Tibial artery (tissue), 4 donors: ENCODE results near the gene DDX28.
A peak's percentile ranks its signal among the peaks of the same experiment; 100 is the strongest.

Experiments used
- DNase-seq, 2 donors: peaks; one replicate each; pipeline ENCODE4 v3.0.0-alpha.2; 2019
- H3K27ac ChIP-seq, 2 donors: fragments of 200-600 bp; sonication (generic) in 1 of 2; 1 replicate in 1 of 2; 2 replicates in 1 of 2; pipeline ENCODE4 v1.5.1; 2018 to 2019; ENCODE audit warnings: mild to moderate bottlenecking in 1 of 2
- H3K27me3 ChIP-seq, 2 donors: fragments of 200-600 bp; sonication (generic) in 1 of 2; one replicate each; pipeline versions ENCODE4 v1.5.1 to v1.6.0; 2016 to 2019
- H3K36me3 ChIP-seq, 3 donors: fragments of 200-600 bp; sonication (generic) in 2 of 3; one replicate each; pipeline ENCODE4 v1.5.1; 2016 to 2019; ENCODE audit warnings: mild to moderate bottlenecking in 2 of 3
- H3K4me1 ChIP-seq, 4 donors: fragments of 200-600 bp; sonication (generic) in 2 of 4; 1 replicate in 3 of 4; 2 replicates in 1 of 4; pipeline ENCODE4 v1.5.1; 2016 to 2019
- H3K4me3 ChIP-seq, 2 donors: fragments of 200-600 bp; sonication (generic) in 1 of 2; 1 replicate in 1 of 2; 2 replicates in 1 of 2; pipeline ENCODE4 v1.5.1; 2018 to 2019; ENCODE audit warnings: mild to moderate bottlenecking in 2 of 2
- H3K9me3 ChIP-seq, 3 donors: fragments of 200-600 bp; sonication (generic) in 1 of 3; one replicate each; pipeline ENCODE4 v1.5.1; 2016 to 2019
- CTCF ChIP-seq, 2 experiments: fragments of 200-600 bp in 1 of 2; fragments of 450-650 bp in 1 of 2; IDR thresholded peaks; one replicate each; pipeline ENCODE4 v1.5.1; 2017 to 2019; ENCODE audit warnings: antibody characterized with exemption in 2 of 2, mild to moderate bottlenecking in 1 of 2, moderate library complexity in 1 of 2
- intact Hi-C: fragments of 100-400 bp; cut with DNase I; formaldehyde crosslinking; loops from one replicate; pipeline ENCODE4 v1.15.0; 2023; ENCODE audit warnings: low total_unique reads

Gene DDX28

GRCh38 chr16:67993207-67994039 is 29.6 kb downstream of the DDX28 start:
- DNase-seq: peak; percentile 67 to 84
- H3K27ac ChIP-seq: peak overlapping the region; percentile 24 to 31
- H3K27me3 ChIP-seq: no peaks in the 10 kb centered on the region
- no peaks in the 10 kb centered on the region for H3K36me3 ChIP-seq
- no peaks in the 10 kb centered on the region for H3K9me3 ChIP-seq
- H3K4me3 ChIP-seq: peak overlapping the region; percentile 20 to 50
- peaks cover 0 to 12% (median 9%) of the 10 kb centered on the region in 4 donors for H3K4me1 ChIP-seq
- peak; percentile 97 to 99 for TF ChIP-seq CTCF (IDR thresholded peaks at IDR 0.05)
- intact Hi-C loops: loop anchor here (5.0 kb wide), 2 partner anchors 49 to 234 kb away; no protein-coding TSS in a partner anchor

GRCh38 chr16:67992661-67993206 is 30.3 kb downstream of the DDX28 start:
- DNase-seq: no peak
- Histone ChIP-seq H3K27me3 (no peaks in the 10 kb centered on the region), H3K36me3 (no peaks in the 10 kb centered on the region), H3K4me1 (peaks cover 0 to 12% (median 9%) of the 10 kb centered on the region in 4 donors), H3K27ac (peak overlapping the region in 1 of 2 donors; percentile 31), H3K9me3 (no peaks in the 10 kb centered on the region), H3K4me3 (peak overlapping the region in 1 of 2 donors; percentile 50)
- TF ChIP-seq CTCF (IDR thresholded peaks at IDR 0.05): no peak
- intact Hi-C loops: loop anchor here (5.0 kb wide), 2 partner anchors 50 to 235 kb away; no protein-coding TSS in a partner anchor

- peaks cover 0 to 12% (median 9%) of the 10 kb centered on the region in 4 donors for H3K4me1 ChIP-seq
- no peaks in the 10 kb centered on the region for H3K36me3 ChIP-seq
- H3K9me3 ChIP-seq: no peaks in the 10 kb centered on the region
- DNase-seq: no peak
- intact Hi-C loops: loop anchor here (5.0 kb wide), 2 partner anchors 52 to 237 kb away; no protein-coding TSS in a partner anchor
- no peak for TF ChIP-seq CTCF (IDR thresholded peaks at IDR 0.05)
- no peaks in the 10 kb centered on the region for H3K27me3 ChIP-seq
- H3K4me3 ChIP-seq: no peak overlapping the region
- no peak overlapping the region for H3K27ac ChIP-seq
These were observed 33.0 kb downstream of the DDX28 start for GRCh38 chr16:67990018-67990386.

- intact Hi-C loops: loop anchor here (5.0 kb wide), 2 partner anchors 53 to 238 kb away; no protein-coding TSS in a partner anchor
- no peaks in the 10 kb centered on the region for H3K36me3 ChIP-seq
- H3K9me3 ChIP-seq: no peaks in the 10 kb centered on the region
- H3K27me3 ChIP-seq: no peaks in the 10 kb centered on the region
- TF ChIP-seq CTCF (IDR thresholded peaks at IDR 0.05): no peak
- H3K27ac ChIP-seq: no peak overlapping the region
- peaks cover 0 to 12% (median 9%) of the 10 kb centered on the region in 4 donors for H3K4me1 ChIP-seq
- DNase-seq: no peak
- H3K4me3 ChIP-seq: no peak overlapping the region
These were observed 33.6 kb downstream of the DDX28 start for GRCh38 chr16:67989322-67990017.

- Histone ChIP-seq H3K4me3 (no peak overlapping the region), H3K9me3 (no peaks in the 10 kb centered on the region), H3K36me3 (no peaks in the 10 kb centered on the region), H3K4me1 (peaks cover 0 to 10% (median 8%) of the 10 kb centered on the region in 4 donors), H3K27me3 (no peaks in the 10 kb centered on the region), H3K27ac (no peak overlapping the region)
- intact Hi-C loops: no loop called here
- TF ChIP-seq CTCF (IDR thresholded peaks at IDR 0.05): no peak
- no peak for DNase-seq
These were observed 34.4 kb downstream of the DDX28 start for GRCh38 chr16:67988675-67989074.
